ENCODE results near the gene ANKRD35. TPM values are rescaled to one million over a fixed set of nuclear protein-coding genes. Genes with fewer than 3 reads are reported as not detected.
"Not testable (repeated sequence)": the region's sequence is repeated elsewhere in the genome, so short reads cannot be mapped to it uniquely, and the experiment has no call there.

Gene ANKRD35
- total RNA-seq, 1 experiment from 2014 or later = 0.34 TPM

DNA sequence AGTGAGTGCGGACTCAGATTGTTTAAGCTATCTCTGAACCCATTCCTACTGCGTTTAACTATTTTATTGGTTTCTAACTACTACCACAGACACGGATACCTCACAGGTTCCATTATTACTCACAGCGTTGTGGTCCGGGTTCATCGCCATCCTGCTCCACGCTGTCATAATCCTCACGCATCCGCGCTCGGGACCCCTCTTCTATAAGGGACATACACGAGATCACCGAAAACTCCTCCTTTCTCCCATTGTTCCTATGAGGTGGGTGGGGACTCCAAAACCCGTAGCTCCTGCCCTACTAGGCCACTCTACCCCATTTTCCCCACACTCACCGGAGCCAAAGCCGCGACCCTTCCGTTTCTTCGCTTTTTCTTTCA, 41.0 kb upstream of the ANKRD35 start:
- Mint-ChIP-seq H3K9me3 (ENCODE audit: unreplicated experiment) (no peaks in the 10 kb centered on the region), H3K27me3 (ENCODE audit: insufficient read depth, unreplicated experiment) (no peaks in the 10 kb centered on the region), H3K4me3 (ENCODE audit: unreplicated experiment) (no peak overlapping the region), H3K27ac (ENCODE audit: unreplicated experiment) (no peak overlapping the region), H3K36me3 (ENCODE audit: insufficient read depth, unreplicated experiment) (peaks cover 5% of the 10 kb centered on the region), H3K4me1 (ENCODE audit: low read depth, unreplicated experiment) (peaks cover 6% of the 10 kb centered on the region)
- H3K27me3 ChIP-seq (replicated peaks; ENCODE audit: control insufficient read depth, insufficient read depth, low read length) = no peaks in the 10 kb centered on the region
- ChIA-PET POLR2A (interaction anchor here (1.0 to 2.8 kb wide), 9 partner anchors 8 to 125 kb away, joined by 3 to 25 read pairs (median 9); partner anchors contain the start of genes ANKRD34A, LIX1L, NUDT17 and PEX11B), CTCF (interaction anchor here (0.5 to 1.9 kb wide), 5 partner anchors 31 to 205 kb away, joined by 3 to 15 read pairs (median 9); partner anchors contain the start of genes ANKRD34A, LIX1L, PIAS3 and POLR3GL)
- intact Hi-C loops (cut with micrococcal nuclease; ENCODE audit: unreplicated experiment) = loop anchor here (2.0 to 5.0 kb wide), 3 partner anchors 34 to 51 kb away; no protein-coding TSS in a partner anchor
- no peak for DNase-seq
- TF ChIP-seq, protein P1, sequence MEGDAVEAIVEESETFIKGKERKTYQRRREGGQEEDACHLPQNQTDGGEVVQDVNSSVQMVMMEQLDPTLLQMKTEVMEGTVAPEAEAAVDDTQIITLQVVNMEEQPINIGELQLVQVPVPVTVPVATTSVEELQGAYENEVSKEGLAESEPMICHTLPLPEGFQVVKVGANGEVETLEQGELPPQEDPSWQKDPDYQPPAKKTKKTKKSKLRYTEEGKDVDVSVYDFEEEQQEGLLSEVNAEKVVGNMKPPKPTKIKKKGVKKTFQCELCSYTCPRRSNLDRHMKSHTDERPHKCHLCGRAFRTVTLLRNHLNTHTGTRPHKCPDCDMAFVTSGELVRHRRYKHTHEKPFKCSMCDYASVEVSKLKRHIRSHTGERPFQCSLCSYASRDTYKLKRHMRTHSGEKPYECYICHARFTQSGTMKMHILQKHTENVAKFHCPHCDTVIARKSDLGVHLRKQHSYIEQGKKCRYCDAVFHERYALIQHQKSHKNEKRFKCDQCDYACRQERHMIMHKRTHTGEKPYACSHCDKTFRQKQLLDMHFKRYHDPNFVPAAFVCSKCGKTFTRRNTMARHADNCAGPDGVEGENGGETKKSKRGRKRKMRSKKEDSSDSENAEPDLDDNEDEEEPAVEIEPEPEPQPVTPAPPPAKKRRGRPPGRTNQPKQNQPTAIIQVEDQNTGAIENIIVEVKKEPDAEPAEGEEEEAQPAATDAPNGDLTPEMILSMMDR (IDR thresholded peaks at IDR 0.05; ENCODE audit: insufficient read depth in 1 of 2, low read depth in 1 of 2, low read length in 1 of 2, severe bottlenecking in 1 of 2, unreplicated experiment in 1 of 2) = no peak
- no peaks in the 10 kb centered on the region; the same call in 1 of the 2 replicates for H3K4me1 ChIP-seq
- peak overlapping the region; percentile 84 for H3K4me3 ChIP-seq (ENCODE audit: low read depth, low read length)
- H3K9me3 ChIP-seq = no peaks in the 10 kb centered on the region
- BruUV-seq (replicated peaks) = no TSS peak
- H3K36me3 ChIP-seq (ENCODE audit: control insufficient read depth, insufficient read depth, low read length) = no peaks in the 10 kb centered on the region

DNA sequence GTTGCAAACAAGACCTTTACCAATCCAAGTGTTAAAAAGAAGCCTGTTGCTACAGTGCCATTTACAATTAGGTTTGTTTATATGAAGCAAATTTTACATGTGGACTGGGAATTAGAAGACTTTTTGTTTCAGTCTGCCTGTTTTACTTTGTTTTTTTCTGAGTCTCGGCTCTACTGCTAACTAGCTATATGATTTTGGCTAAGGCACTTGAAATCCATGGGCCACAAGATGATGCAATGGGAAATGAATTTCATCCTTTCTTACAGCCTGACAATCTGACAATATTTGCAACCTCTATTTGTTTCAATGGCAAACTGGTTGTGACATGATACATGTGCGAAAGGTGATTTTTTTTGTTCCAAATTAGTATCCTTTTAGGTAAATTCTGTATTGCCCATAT, 36.6 kb upstream of the ANKRD35 start:
- H3K27me3 Mint-ChIP-seq (ENCODE audit: insufficient read depth, unreplicated experiment) = no peaks in the 10 kb centered on the region
- TF ChIP-seq, protein P1 (IDR thresholded peaks at IDR 0.05; ENCODE audit: insufficient read depth in 1 of 2, low read depth in 1 of 2, low read length in 1 of 2, severe bottlenecking in 1 of 2, unreplicated experiment in 1 of 2) = no peak
- H3K36me3 ChIP-seq (ENCODE audit: control insufficient read depth, insufficient read depth, low read length) = no peaks in the 10 kb centered on the region
- ChIA-PET CTCF (no interaction called here), POLR2A (no interaction called here)
- peaks cover 13% of the 10 kb centered on the region for H3K4me1 Mint-ChIP-seq (ENCODE audit: low read depth, unreplicated experiment)
- no peak for DNase-seq
- H3K4me1 ChIP-seq = no peaks in the 10 kb centered on the region; the same call in 1 of the 2 replicates
- H3K9me3 Mint-ChIP-seq (ENCODE audit: unreplicated experiment) = no peaks in the 10 kb centered on the region
- peaks cover 11% of the 10 kb centered on the region for H3K36me3 Mint-ChIP-seq (ENCODE audit: insufficient read depth, unreplicated experiment)
- H3K4me3 ChIP-seq (ENCODE audit: low read depth, low read length) = no peak overlapping the region
- H3K4me3 Mint-ChIP-seq (ENCODE audit: unreplicated experiment) = no peak overlapping the region
- no peaks in the 10 kb centered on the region for H3K27me3 ChIP-seq (replicated peaks; ENCODE audit: control insufficient read depth, insufficient read depth, low read length)
- no TSS peak for BruUV-seq (replicated peaks)
- H3K9me3 ChIP-seq = no peaks in the 10 kb centered on the region
- H3K27ac Mint-ChIP-seq (ENCODE audit: unreplicated experiment) = no peak overlapping the region
- intact Hi-C loops (cut with micrococcal nuclease; ENCODE audit: unreplicated experiment) = no loop called here

DNA sequence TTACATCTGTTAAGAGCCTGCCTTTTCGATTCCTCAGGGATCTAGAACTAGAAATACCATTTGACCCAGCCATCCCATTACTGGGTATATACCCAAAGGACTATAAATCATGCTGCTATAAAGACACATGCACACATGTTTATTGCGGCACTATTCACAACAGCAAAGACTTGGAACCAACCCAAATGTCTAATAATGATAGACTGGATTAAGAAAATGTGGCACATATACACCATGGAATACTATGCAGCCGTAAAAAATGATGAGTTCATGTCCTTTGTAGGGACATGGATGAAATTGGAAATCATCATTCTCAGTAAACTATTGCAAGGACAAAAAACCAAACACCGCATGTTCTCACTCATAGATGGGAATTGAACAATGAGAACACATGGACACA, 34.6 kb upstream of the ANKRD35 start:
- H3K4me1 Mint-ChIP-seq (ENCODE audit: low read depth, unreplicated experiment); intact Hi-C loops (cut with micrococcal nuclease; ENCODE audit: unreplicated experiment): not testable (repeated sequence)

More for the DNA sequence above, 34.6 kb upstream of the ANKRD35 start:
- H3K36me3 Mint-ChIP-seq (ENCODE audit: insufficient read depth, unreplicated experiment) = peaks cover 11% of the 10 kb centered on the region
- peak overlapping the region; percentile 94 for H3K4me3 Mint-ChIP-seq (ENCODE audit: unreplicated experiment)
- H3K9me3 Mint-ChIP-seq (ENCODE audit: unreplicated experiment); CTCF ChIA-PET; H3K27me3 Mint-ChIP-seq (ENCODE audit: insufficient read depth, unreplicated experiment); DNase-seq; POLR2A ChIA-PET; H3K4me3 ChIP-seq (ENCODE audit: low read depth, low read length); H3K36me3 ChIP-seq (ENCODE audit: control insufficient read depth, insufficient read depth, low read length); BruUV-seq (replicated peaks); H3K9me3 ChIP-seq; H3K4me1 ChIP-seq; H3K27me3 ChIP-seq (replicated peaks; ENCODE audit: control insufficient read depth, insufficient read depth, low read length): not testable (repeated sequence)
- peak overlapping the region; percentile 79 for H3K27ac Mint-ChIP-seq (ENCODE audit: unreplicated experiment)

Measured in Caco-2 (cell line).